Naive thymus-derived CD8-positive, alpha-beta T cell (primary cell): ENCODE results near the gene NOL8. TPM values are rescaled to one million over a fixed set of nuclear protein-coding genes. Genes with fewer than 3 reads are reported as not detected.

Source experiments
- ATAC-seq, 2 donors: fragments of 150-1000 bp; cut with Tn5 transposase in 1 of 2; sonication (Bioruptor Pico), chemical (Tn5 transposase) in 1 of 2; 1 replicate in 1 of 2; 2 replicates in 1 of 2; pipeline ENCODE4 v1.10.0; 2021; ENCODE audit warnings: mild to moderate bottlenecking in 2 of 2, moderate library complexity in 2 of 2
- POLR2A ChIA-PET: fragments of 350-600 bp; sonication (Branson Sonifier 250); formaldehyde crosslinking; loops from one replicate; lab custom pipeline; 2021; ENCODE audit warnings: antibody characterized with exemption; lab: Charles Lee
- DNase-seq, 10 donors: peaks; one replicate each; pipeline versions ENCODE4 v3.0.0 to v3.0.0-alpha.2; 2020 to 2022
- H3K27ac Mint-ChIP-seq, 10 donors: one replicate each; pipeline ENCODE4 v1.8.0; 2020 to 2022; ENCODE audit warnings: mild to moderate bottlenecking in 10 of 10, mixed read lengths in 10 of 10, moderate library complexity in 4 of 10, inconsistent platforms in 1 of 10
- H3K27me3 Mint-ChIP-seq, 5 donors: one replicate each; pipeline ENCODE4 v1.8.0; 2021 to 2022; ENCODE audit warnings: mixed read lengths in 5 of 5
- H3K36me3 Mint-ChIP-seq, 3 donors: one replicate each; pipeline ENCODE4 v1.8.0; 2020 to 2022; ENCODE audit warnings: mixed read lengths in 3 of 3, mild to moderate bottlenecking in 2 of 3, inconsistent platforms in 1 of 3
- H3K4me1 Mint-ChIP-seq, 4 donors: one replicate each; pipeline ENCODE4 v1.8.0; 2021 to 2022; ENCODE audit warnings: mixed read lengths in 4 of 4
- H3K4me3 Mint-ChIP-seq, 10 donors: one replicate each; pipeline ENCODE4 v1.8.0; 2020 to 2022; ENCODE audit warnings: mild to moderate bottlenecking in 10 of 10, mixed read lengths in 10 of 10, moderate library complexity in 6 of 10, inconsistent platforms in 1 of 10
- H3K9me3 Mint-ChIP-seq, 9 donors: one replicate each; pipeline ENCODE4 v1.8.0; 2020 to 2022; ENCODE audit warnings: mixed read lengths in 9 of 9, mild to moderate bottlenecking in 3 of 9, inconsistent platforms in 1 of 9, moderate library complexity in 1 of 9
- polyA plus RNA-seq, 3 donors: library from polyadenylated mRNA; unstranded; fragments of 300-500 nt; fragmentation: Illumina TruSeq; gene quantifications; one replicate each; pipeline ENCODE4 v1.2.3, GENCODE V29; 2021
- total RNA-seq, 8 experiments: library from RNA in 2 of 8; stranded (reverse) in 2 of 8; gene quantifications; one replicate each; pipeline ENCODE4 v1.2.3 and lab custom pipeline; 2021 to 2026

NOL8 gene
- total RNA-seq (100 to 1,000 TPM; 102 to 105 TPM), polyA plus RNA-seq (10 to 100 TPM; 15.0 to 29.1 (median 26.7) TPM), total RNA-seq (lab: John Stamatoyannopoulos, UW) (71.6 to 151 (median 118) reads per million in 6 experiments)

- Mint-ChIP-seq H3K4me3 (peak within 1 kb of the TSS; percentile 97 to 100 (median 99)), H3K27me3 (no peaks in the 10 kb centered on the region), H3K36me3 (peaks cover 0 to 28% (median 5%) of the 10 kb centered on the region in 3 donors), H3K27ac (peak within 1 kb of the TSS; percentile 97 to 100 (median 99)), H3K9me3 (no peaks in the 10 kb centered on the region), H3K4me1 (peaks cover 8 to 36% (median 32%) of the 10 kb centered on the region in 4 donors)
- peak; percentile 94 to 95 for ATAC-seq
- DNase-seq: peak; percentile 70 to 94 (median 81)
- POLR2A ChIA-PET: interaction anchor here (0.6 to 2.4 kb wide), 8 partner anchors 13 to 345 kb away, joined by 3 to 17 read pairs (median 4); partner anchors contain the start of genes IARS1 and IPPK
Observed at GRCh38 chr9:92325269-92325990, at the start of gene NOL8, which contains the start of gene CENPP. Gene NOL8 (minus strand): TSS chr9:92325350. CDS start chr9:92324161, 1,189 bp downstream. Gene CENPP (plus strand): TSS chr9:92325953.

GRCh38 chr9:92373167-92373566 lies 48.0 kb upstream of the NOL8 start:
- H3K27me3 Mint-ChIP-seq: no peaks in the 10 kb centered on the region
- no peak overlapping the region for H3K27ac Mint-ChIP-seq
- DNase-seq (no peak), ATAC-seq (no peak)
- peaks cover 15 to 48% (median 32%) of the 10 kb centered on the region in 9 donors for H3K9me3 Mint-ChIP-seq
- peaks cover 13 to 38% (median 35%) of the 10 kb centered on the region in 3 donors for H3K36me3 Mint-ChIP-seq
- POLR2A ChIA-PET: no interaction called here
- no peak overlapping the region for H3K4me3 Mint-ChIP-seq
- peaks cover 0 to under 1% (median 0%) of the 10 kb centered on the region in 4 donors for H3K4me1 Mint-ChIP-seq

DNA sequence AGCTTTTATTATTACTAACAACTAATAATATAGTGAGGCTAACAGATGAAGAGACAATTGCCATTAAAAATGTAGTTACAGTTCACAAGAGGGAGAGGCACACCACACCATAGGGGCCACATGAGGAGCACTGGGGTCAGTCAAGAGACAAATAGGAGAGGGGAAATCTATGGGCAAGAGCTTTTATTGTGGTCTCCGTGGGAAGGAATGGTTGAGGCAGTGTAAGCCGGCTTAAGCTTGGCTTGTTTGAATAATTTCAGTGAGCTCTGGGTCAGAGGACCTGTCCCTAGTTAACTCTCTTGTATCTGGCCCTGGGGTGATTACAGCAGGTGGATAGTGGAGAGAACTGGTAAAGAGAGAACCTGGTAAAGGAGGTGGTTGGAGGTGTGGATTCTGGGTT lies 43.9 kb upstream of the NOL8 start:
- DNase-seq: no peak
- Mint-ChIP-seq H3K4me3 (no peak overlapping the region), H3K27me3 (no peaks in the 10 kb centered on the region), H3K9me3 (peaks cover 2 to 28% (median 18%) of the 10 kb centered on the region in 9 donors), H3K27ac (no peak overlapping the region), H3K36me3 (peaks cover 8 to 32% (median 20%) of the 10 kb centered on the region in 3 donors), H3K4me1 (no peaks in the 10 kb centered on the region)
- POLR2A ChIA-PET: no interaction called here
- ATAC-seq: no peak

GRCh38 chr9:92360083-92360482 lies 34.9 kb upstream of the NOL8 start:
- Mint-ChIP-seq H3K27ac (no peak overlapping the region), H3K27me3 (no peaks in the 10 kb centered on the region), H3K9me3 (peaks cover 14 to 37% (median 24%) of the 10 kb centered on the region in 9 donors), H3K36me3 (peaks cover 15 to 31% (median 27%) of the 10 kb centered on the region in 3 donors), H3K4me3 (no peak overlapping the region), H3K4me1 (peaks cover 0 to 2% (median 0%) of the 10 kb centered on the region in 4 donors)
- POLR2A ChIA-PET: no interaction called here
- ATAC-seq (no peak), DNase-seq (no peak)

DNA sequence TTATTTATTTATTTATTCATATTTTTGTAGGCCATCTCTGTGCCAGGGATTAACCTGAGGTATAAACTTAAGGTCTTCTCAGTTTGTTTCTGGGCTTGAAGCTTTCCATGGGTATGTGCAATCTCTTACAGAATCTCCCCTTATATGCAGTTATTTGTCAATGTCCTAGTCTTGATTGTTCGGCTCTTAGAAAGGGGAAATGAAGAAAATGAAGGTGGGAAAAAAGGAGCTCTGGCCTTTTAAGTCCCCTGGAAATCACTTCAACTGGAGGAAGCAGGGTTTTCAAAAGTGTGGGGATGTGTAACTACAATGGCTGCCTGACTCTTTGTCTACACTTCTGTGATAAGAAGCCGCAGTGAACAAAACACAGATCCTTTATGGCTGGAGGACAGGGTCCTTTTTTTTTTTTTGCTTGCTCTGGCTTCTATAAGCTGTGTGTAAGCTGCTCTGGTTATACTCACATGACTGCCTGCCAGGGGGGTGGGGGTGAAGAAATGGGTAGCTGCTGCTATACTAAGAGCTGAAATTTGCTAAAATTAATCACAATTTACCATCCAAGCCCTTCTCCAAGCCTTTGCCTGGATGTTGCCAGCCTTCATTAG lies 34.3 kb upstream of the NOL8 start:
- no peak overlapping the region for H3K27ac Mint-ChIP-seq
- no peak for DNase-seq
- peaks cover 15 to 34% (median 28%) of the 10 kb centered on the region in 3 donors for H3K36me3 Mint-ChIP-seq
- POLR2A ChIA-PET: no interaction called here
- ATAC-seq: no peak
- H3K4me1 Mint-ChIP-seq: peaks cover 0 to 2% (median 0%) of the 10 kb centered on the region in 4 donors
- no peak overlapping the region for H3K4me3 Mint-ChIP-seq
- no peaks in the 10 kb centered on the region for H3K27me3 Mint-ChIP-seq
- peaks cover 14 to 43% (median 28%) of the 10 kb centered on the region in 9 donors for H3K9me3 Mint-ChIP-seq

DNA sequence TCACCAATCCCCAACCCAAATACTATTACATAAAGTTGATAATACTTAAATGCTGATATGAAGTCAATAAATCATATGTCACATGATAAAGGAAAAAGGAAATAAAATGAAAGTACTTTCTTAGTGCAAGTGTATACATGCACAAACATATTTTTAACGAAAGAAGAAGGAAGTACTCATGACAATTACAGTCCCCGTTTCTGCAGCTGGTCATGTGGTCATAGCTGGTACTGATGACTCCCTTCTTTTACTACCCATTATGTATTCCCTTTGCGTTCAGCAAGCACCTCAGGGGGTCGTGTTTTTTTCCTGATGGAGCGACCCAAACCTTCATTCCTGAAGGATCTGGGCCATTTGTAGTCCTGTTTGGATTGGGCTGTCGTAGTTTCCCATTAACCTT lies 27.9 kb upstream of the NOL8 start:
- no peak overlapping the region for H3K4me3 Mint-ChIP-seq
- POLR2A ChIA-PET: no interaction called here
- peaks cover 0 to 8% (median 0%) of the 10 kb centered on the region in 4 donors for H3K4me1 Mint-ChIP-seq
- peaks cover 7 to 36% (median 23%) of the 10 kb centered on the region in 9 donors for H3K9me3 Mint-ChIP-seq
- no peaks in the 10 kb centered on the region for H3K27me3 Mint-ChIP-seq
- ATAC-seq (no peak), DNase-seq (no peak)
- no peak overlapping the region for H3K27ac Mint-ChIP-seq
- peaks cover 16 to 40% (median 22%) of the 10 kb centered on the region in 3 donors for H3K36me3 Mint-ChIP-seq

DNA sequence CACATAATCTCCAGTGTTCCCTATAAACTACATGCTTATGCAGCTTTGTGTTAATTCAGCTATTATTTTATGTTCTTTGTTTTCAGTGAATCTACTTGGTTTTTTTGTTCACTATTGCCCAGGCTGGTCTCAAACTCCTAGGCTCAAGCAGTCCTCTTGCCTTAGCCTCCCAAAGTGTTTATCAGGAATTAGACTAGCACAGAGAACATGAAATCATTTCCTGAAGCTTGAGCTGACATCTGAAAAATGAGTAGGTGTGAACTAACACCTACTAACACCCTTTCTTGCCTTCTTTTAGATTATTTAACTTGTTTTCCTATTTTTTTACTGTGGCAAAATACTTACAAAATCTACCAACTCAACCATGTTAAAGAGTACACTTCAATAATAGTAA lies 25.6 kb upstream of the NOL8 start:
- peaks cover 0 to 14% (median 8%) of the 10 kb centered on the region in 9 donors for H3K9me3 Mint-ChIP-seq
- POLR2A ChIA-PET: no interaction called here
- ATAC-seq (no peak), DNase-seq (no peak)
- H3K4me3 Mint-ChIP-seq: no peak overlapping the region
- H3K27ac Mint-ChIP-seq: no peak overlapping the region
- peaks cover 10 to 24% (median 11%) of the 10 kb centered on the region in 3 donors for H3K36me3 Mint-ChIP-seq
- peaks cover 0 to 8% (median 1%) of the 10 kb centered on the region in 4 donors for H3K4me1 Mint-ChIP-seq
- H3K27me3 Mint-ChIP-seq: no peaks in the 10 kb centered on the region

- H3K4me3 Mint-ChIP-seq: no peak overlapping the region
- DNase-seq: no peak
- no peaks in the 10 kb centered on the region for H3K27me3 Mint-ChIP-seq
- H3K27ac Mint-ChIP-seq: no peak overlapping the region
- POLR2A ChIA-PET: no interaction called here
- H3K36me3 Mint-ChIP-seq: peaks cover 7 to 20% (median 10%) of the 10 kb centered on the region in 3 donors
- peaks cover 0 to 8% (median 5%) of the 10 kb centered on the region in 9 donors for H3K9me3 Mint-ChIP-seq
- H3K4me1 Mint-ChIP-seq: peaks cover 0 to 8% (median 1%) of the 10 kb centered on the region in 4 donors
- no peak for ATAC-seq
Observed at GRCh38 chr9:92349771-92350739, 24.9 kb upstream of the NOL8 start.

- Mint-ChIP-seq H3K4me3 (no peak overlapping the region), H3K27ac (no peak overlapping the region), H3K4me1 (peaks cover 0 to 2% (median 0%) of the 10 kb centered on the region in 4 donors), H3K27me3 (no peaks in the 10 kb centered on the region), H3K36me3 (peaks cover 5 to 15% (median 14%) of the 10 kb centered on the region in 3 donors), H3K9me3 (peaks cover 0 to 7% (median 4%) of the 10 kb centered on the region in 9 donors)
- no peak for DNase-seq
- no peak for ATAC-seq
- POLR2A ChIA-PET: no interaction called here
Observed at GRCh38 chr9:92345582-92345981, 20.4 kb upstream of the NOL8 start.

- POLR2A ChIA-PET: no interaction called here
- Mint-ChIP-seq H3K9me3 (peaks cover 0 to 8% (median 4%) of the 10 kb centered on the region in 9 donors), H3K4me1 (peaks cover 0 to 2% (median 0%) of the 10 kb centered on the region in 4 donors), H3K36me3 (peaks cover 5 to 28% (median 17%) of the 10 kb centered on the region in 3 donors), H3K4me3 (no peak overlapping the region), H3K27me3 (no peaks in the 10 kb centered on the region), H3K27ac (no peak overlapping the region)
- DNase-seq (no peak), ATAC-seq (no peak)
Observed at GRCh38 chr9:92342825-92343488, 17.8 kb upstream of the NOL8 start.

DNA sequence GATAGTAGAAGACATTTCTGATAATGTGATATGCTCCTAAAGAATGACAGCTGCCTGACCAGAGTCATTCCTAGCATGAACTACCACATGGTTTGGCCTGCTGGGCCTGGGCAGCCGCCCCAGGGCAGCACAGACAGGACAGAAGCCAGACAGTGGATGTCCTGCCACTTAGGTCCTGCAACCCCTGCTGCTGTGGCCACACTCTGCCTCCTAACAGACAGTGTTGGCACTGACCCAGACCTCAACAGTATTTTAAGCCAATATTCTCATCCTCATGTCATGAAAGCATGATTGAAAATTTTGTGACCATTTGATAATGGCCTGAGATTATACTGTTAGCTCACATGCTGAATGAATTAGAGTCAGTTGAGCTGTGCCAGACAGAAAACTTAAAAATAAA lies 16.4 kb upstream of the NOL8 start:
- H3K27me3 Mint-ChIP-seq: no peaks in the 10 kb centered on the region
- peaks cover 5 to 32% (median 21%) of the 10 kb centered on the region in 3 donors for H3K36me3 Mint-ChIP-seq
- no peak overlapping the region for H3K4me3 Mint-ChIP-seq
- POLR2A ChIA-PET: no interaction called here
- H3K9me3 Mint-ChIP-seq: peaks cover 0 to 8% (median 4%) of the 10 kb centered on the region in 9 donors
- H3K4me1 Mint-ChIP-seq: peaks cover 0 to 1% (median 0%) of the 10 kb centered on the region in 4 donors
- DNase-seq (no peak), ATAC-seq (no peak)
- no peak overlapping the region for H3K27ac Mint-ChIP-seq

DNA sequence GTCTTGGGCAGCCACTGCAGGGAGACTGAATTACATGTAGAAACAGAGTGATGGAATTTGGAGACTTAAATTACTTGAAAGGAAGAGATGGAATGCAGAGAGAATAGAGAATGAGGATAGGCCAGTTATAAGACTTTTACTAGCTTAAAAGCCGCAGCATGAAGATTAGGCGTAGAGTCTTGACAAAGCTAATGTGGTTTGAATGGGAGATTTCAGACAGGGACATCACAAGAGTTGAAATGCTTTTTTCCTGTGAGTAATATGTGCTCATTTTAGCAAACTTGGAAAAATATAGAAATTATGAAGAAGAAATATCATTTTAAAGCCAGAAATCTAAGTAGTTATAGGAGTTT lies 8.1 kb upstream of the NOL8 start:
- DNase-seq (no peak), ATAC-seq (no peak)
- H3K27ac Mint-ChIP-seq: no peak overlapping the region
- H3K9me3 Mint-ChIP-seq: no peaks in the 10 kb centered on the region
- H3K4me3 Mint-ChIP-seq: no peak overlapping the region
- POLR2A ChIA-PET: no interaction called here
- peaks cover 0 to 23% (median 9%) of the 10 kb centered on the region in 3 donors for H3K36me3 Mint-ChIP-seq
- no peaks in the 10 kb centered on the region for H3K4me1 Mint-ChIP-seq
- no peaks in the 10 kb centered on the region for H3K27me3 Mint-ChIP-seq
